Epithelial cell of esophagus (primary cell): ENCODE measurements around the gene CFAP300.

Source experiments
- DNase-seq: peaks from one replicate; pipeline ENCODE4 v3.0.0; 2010; ENCODE audit warnings: low read depth
- H3K4me3 ChIP-seq: 2 replicates; pipeline ENCODE4 v1.5.1; 2011; ENCODE audit warnings: mild to moderate bottlenecking, low read length, control low read depth
- CTCF ChIP-seq: IDR thresholded peaks from 2 replicates; pipeline ENCODE4 v1.5.1; 2011; ENCODE audit warnings: low read depth, mild to moderate bottlenecking, low read length, control low read depth, inconsistent platforms; ENCODE audit not compliant: insufficient read depth; ENCODE audit errors: missing control alignments

CFAP300 gene

DNA sequence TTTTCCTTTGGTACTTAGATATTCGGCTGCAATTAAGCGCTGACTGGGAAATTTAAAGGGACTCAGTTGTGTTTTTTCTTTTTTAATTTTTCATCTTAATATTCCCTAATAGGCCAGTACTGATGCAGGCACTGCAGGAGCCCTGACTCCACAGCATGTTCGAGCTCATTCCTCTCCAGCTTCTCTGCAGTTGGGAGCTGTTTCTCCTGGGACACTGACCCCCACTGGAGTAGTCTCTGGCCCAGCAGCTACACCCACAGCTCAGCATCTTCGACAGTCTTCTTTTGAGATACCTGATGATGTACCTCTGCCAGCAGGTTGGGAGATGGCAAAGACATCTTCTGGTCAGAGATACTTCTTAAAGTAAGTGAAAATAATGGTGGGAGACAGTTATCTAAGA is 66.8 kb downstream of the CFAP300 start:
- no peak for TF ChIP-seq CTCF
- no peak for DNase-seq
- no peak overlapping the region for H3K4me3 ChIP-seq

- peak; percentile 25 for DNase-seq
- H3K4me3 ChIP-seq = no peak overlapping the region
- no peak for TF ChIP-seq CTCF
These were observed 68.3 kb downstream of the CFAP300 start for GRCh38 chr11:102115557-102115956.

GRCh38 chr11:102116453-102117205 is 69.4 kb downstream of the CFAP300 start:
- DNase-seq = no peak
- no peak for TF ChIP-seq CTCF
- no peak overlapping the region for H3K4me3 ChIP-seq

DNA sequence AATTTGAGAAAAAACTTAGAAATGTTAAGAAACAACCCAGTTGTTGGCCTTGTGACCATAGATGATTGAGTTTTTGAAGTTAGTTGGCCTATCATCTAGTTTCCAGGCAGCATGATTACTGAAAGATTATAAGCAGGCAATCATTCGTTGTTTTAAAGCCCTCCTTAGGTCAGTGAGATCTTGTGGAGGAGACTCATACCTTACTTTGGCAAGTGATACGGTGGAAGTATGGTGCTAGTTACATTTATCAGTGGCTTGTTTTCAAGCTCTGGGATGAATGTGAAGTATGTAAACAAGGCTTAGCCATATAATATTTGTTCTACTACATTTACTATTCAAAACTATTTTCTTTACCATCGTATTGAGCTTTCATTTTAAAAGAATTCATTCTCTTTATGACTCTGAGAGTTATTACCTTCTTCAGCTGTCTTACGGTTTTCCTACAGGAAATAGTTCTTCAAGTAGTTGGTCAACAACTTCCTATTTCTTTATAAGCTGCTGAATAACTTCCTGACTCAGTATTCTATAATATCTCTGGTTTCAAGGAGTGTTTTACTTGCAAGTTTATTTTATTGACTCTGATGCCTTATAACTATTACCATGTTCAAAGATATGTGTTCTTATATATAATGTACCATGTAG is 70.4 kb downstream of the CFAP300 start:
- no peak for DNase-seq
- H3K4me3 ChIP-seq = no peak overlapping the region

DNA sequence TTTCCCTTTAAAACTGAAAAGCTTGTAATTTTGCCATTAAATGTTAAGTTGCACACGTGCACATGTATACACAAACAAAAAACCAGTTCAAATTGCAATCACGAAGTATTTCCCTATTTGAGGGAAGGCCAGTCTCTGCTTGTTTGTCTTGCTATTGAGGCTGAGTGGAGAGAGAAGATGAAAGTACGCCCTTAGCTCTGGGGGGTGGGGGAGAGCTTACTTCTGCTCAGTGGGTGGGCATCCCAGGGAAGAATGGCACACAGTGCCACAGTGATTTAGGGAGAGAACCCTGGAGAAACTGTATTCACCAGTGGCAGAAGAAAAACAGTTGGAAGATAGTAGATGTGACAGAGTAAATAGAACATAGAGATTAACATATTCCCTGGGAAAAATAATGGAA is 71.7 kb downstream of the CFAP300 start:
- no peak overlapping the region for H3K4me3 ChIP-seq
- no peak for TF ChIP-seq CTCF

More for the DNA sequence above, 70.4 kb downstream of the CFAP300 start:
- no peak for TF ChIP-seq CTCF

DNA sequence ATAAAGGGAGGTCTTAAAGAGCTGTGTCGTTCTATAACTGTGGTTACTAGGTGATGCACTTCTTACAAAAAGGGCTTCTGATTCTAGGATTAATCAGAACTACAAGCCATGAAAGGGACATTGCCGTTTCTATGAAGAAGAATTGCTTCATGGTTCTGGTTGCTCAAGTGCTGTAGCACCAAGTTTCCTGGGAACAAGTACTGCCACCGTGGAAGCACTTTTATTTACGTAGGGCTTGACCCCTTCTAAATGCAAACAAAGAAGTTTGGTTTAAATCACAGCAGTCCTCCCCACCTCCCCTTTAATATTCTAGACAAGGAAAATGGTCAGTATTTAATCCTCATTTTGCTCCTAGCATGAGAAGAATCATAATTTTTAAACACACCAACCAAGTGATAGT is 72.8 kb downstream of the CFAP300 start:
- no peak overlapping the region for H3K4me3 ChIP-seq
- DNase-seq = peak; percentile 55
- no peak for TF ChIP-seq CTCF

More for the DNA sequence above, 71.7 kb downstream of the CFAP300 start:
- DNase-seq = peak; percentile 35
